ENCODE data around the gene LPO. TPM values are rescaled to one million over a fixed set of nuclear protein-coding genes. Genes with fewer than 3 reads are reported as not detected.

The LPO gene
- total RNA-seq, 1 experiment from 2014 or later: 0.20 TPM

- TF ChIP-seq, protein P1, sequence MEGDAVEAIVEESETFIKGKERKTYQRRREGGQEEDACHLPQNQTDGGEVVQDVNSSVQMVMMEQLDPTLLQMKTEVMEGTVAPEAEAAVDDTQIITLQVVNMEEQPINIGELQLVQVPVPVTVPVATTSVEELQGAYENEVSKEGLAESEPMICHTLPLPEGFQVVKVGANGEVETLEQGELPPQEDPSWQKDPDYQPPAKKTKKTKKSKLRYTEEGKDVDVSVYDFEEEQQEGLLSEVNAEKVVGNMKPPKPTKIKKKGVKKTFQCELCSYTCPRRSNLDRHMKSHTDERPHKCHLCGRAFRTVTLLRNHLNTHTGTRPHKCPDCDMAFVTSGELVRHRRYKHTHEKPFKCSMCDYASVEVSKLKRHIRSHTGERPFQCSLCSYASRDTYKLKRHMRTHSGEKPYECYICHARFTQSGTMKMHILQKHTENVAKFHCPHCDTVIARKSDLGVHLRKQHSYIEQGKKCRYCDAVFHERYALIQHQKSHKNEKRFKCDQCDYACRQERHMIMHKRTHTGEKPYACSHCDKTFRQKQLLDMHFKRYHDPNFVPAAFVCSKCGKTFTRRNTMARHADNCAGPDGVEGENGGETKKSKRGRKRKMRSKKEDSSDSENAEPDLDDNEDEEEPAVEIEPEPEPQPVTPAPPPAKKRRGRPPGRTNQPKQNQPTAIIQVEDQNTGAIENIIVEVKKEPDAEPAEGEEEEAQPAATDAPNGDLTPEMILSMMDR (IDR thresholded peaks at IDR 0.05): peak; percentile 98
- TF ChIP-seq IRF2 (CRISPR knock-in tag; IDR thresholded peaks at IDR 0.05; ENCODE audit: borderline replicate concordance, low read depth) (peak; percentile 59; the same call in 1 of the 2 replicates), FOXP1 (CRISPR knock-in tag; IDR thresholded peaks at IDR 0.05; ENCODE audit: borderline replicate concordance) (peak; percentile 99), ELF4 (CRISPR knock-in tag; IDR thresholded peaks at IDR 0.05; ENCODE audit: low read depth) (peak; percentile 96), FOXJ3 (CRISPR knock-in tag; IDR thresholded peaks at IDR 0.05; ENCODE audit: borderline replicate concordance) (peak; percentile 92), EMX1 (CRISPR knock-in tag; IDR thresholded peaks at IDR 0.05) (no peak), NR1H2 (CRISPR knock-in tag; IDR thresholded peaks at IDR 0.05) (peak; percentile 62; the same call in 1 of the 2 replicates), SMAD3 (CRISPR knock-in tag; IDR thresholded peaks at IDR 0.05; ENCODE audit: borderline replicate concordance) (peak; percentile 99), NR2C2 (CRISPR knock-in tag; IDR thresholded peaks at IDR 0.05) (peak; percentile 81), JUN (CRISPR knock-in tag; IDR thresholded peaks at IDR 0.05) (peak; percentile 96), GABPB1 (CRISPR knock-in tag; IDR thresholded peaks at IDR 0.05) (peak; percentile 63; the same call in 1 of the 2 replicates), CREM (CRISPR knock-in tag; IDR thresholded peaks at IDR 0.05) (peak; percentile 90; the same call in 1 of the 2 replicates)
- TF ChIP-seq, protein P2, sequence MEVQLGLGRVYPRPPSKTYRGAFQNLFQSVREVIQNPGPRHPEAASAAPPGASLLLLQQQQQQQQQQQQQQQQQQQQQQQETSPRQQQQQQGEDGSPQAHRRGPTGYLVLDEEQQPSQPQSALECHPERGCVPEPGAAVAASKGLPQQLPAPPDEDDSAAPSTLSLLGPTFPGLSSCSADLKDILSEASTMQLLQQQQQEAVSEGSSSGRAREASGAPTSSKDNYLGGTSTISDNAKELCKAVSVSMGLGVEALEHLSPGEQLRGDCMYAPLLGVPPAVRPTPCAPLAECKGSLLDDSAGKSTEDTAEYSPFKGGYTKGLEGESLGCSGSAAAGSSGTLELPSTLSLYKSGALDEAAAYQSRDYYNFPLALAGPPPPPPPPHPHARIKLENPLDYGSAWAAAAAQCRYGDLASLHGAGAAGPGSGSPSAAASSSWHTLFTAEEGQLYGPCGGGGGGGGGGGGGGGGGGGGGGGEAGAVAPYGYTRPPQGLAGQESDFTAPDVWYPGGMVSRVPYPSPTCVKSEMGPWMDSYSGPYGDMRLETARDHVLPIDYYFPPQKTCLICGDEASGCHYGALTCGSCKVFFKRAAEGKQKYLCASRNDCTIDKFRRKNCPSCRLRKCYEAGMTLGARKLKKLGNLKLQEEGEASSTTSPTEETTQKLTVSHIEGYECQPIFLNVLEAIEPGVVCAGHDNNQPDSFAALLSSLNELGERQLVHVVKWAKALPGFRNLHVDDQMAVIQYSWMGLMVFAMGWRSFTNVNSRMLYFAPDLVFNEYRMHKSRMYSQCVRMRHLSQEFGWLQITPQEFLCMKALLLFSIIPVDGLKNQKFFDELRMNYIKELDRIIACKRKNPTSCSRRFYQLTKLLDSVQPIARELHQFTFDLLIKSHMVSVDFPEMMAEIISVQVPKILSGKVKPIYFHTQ (CRISPR knock-in tag; IDR thresholded peaks at IDR 0.05): no peak
- TF ChIP-seq, protein P3, sequence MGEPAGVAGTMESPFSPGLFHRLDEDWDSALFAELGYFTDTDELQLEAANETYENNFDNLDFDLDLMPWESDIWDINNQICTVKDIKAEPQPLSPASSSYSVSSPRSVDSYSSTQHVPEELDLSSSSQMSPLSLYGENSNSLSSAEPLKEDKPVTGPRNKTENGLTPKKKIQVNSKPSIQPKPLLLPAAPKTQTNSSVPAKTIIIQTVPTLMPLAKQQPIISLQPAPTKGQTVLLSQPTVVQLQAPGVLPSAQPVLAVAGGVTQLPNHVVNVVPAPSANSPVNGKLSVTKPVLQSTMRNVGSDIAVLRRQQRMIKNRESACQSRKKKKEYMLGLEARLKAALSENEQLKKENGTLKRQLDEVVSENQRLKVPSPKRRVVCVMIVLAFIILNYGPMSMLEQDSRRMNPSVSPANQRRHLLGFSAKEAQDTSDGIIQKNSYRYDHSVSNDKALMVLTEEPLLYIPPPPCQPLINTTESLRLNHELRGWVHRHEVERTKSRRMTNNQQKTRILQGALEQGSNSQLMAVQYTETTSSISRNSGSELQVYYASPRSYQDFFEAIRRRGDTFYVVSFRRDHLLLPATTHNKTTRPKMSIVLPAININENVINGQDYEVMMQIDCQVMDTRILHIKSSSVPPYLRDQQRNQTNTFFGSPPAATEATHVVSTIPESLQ (CRISPR knock-in tag; IDR thresholded peaks at IDR 0.05): 0 out of 2 replicates have a peak, but pooled peaks have one; percentile 71
- TF ChIP-seq, protein P4, sequence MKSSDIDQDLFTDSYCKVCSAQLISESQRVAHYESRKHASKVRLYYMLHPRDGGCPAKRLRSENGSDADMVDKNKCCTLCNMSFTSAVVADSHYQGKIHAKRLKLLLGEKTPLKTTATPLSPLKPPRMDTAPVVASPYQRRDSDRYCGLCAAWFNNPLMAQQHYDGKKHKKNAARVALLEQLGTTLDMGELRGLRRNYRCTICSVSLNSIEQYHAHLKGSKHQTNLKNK (CRISPR knock-in tag; IDR thresholded peaks at IDR 0.05): no peak
- TF ChIP-seq, protein P5, sequence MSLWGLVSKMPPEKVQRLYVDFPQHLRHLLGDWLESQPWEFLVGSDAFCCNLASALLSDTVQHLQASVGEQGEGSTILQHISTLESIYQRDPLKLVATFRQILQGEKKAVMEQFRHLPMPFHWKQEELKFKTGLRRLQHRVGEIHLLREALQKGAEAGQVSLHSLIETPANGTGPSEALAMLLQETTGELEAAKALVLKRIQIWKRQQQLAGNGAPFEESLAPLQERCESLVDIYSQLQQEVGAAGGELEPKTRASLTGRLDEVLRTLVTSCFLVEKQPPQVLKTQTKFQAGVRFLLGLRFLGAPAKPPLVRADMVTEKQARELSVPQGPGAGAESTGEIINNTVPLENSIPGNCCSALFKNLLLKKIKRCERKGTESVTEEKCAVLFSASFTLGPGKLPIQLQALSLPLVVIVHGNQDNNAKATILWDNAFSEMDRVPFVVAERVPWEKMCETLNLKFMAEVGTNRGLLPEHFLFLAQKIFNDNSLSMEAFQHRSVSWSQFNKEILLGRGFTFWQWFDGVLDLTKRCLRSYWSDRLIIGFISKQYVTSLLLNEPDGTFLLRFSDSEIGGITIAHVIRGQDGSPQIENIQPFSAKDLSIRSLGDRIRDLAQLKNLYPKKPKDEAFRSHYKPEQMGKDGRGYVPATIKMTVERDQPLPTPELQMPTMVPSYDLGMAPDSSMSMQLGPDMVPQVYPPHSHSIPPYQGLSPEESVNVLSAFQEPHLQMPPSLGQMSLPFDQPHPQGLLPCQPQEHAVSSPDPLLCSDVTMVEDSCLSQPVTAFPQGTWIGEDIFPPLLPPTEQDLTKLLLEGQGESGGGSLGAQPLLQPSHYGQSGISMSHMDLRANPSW (CRISPR knock-in tag; conservative IDR thresholded peaks at IDR 0.05; ENCODE audit: low read depth): no peak; the same call in 1 of the 2 replicates
These were observed 11.1 kb downstream of the LPO start (continued) for GRCh38 chr17:58249270-58250133.
